Tibial nerve (tissue), 4 donors: ENCODE data around the gene ACAT2. TPM values are rescaled to one million over a fixed set of nuclear protein-coding genes. Genes with fewer than 3 reads are reported as not detected.
"Not testable (repeated sequence)": the region's sequence is repeated elsewhere in the genome, so short reads cannot be mapped to it uniquely, and the experiment has no call there.

ENCODE experiments used
- DNase-seq, 2 donors: peaks; one replicate each; pipeline ENCODE4 v3.0.0-alpha.2; 2019; ENCODE audit warnings: low spot score in 2 of 2
- H3K27ac ChIP-seq, 4 donors: fragments of 200-600 bp; sonication (generic) in 3 of 4; one replicate each; pipeline ENCODE4 v1.5.1; 2017 to 2019; ENCODE audit warnings: mild to moderate bottlenecking in 1 of 4
- H3K27me3 ChIP-seq, 2 donors: fragments of 200-600 bp; sonication (generic) in 1 of 2; one replicate each; pipeline versions ENCODE4 v1.5.1 to v1.6.0; 2017 to 2019
- H3K36me3 ChIP-seq, 3 donors: fragments of 200-600 bp; sonication (generic); one replicate each; pipeline ENCODE4 v1.5.1; 2018 to 2019
- H3K4me1 ChIP-seq, 4 donors: fragments of 200-600 bp; sonication (generic) in 3 of 4; one replicate each; pipeline ENCODE4 v1.5.1; 2017 to 2019
- H3K4me3 ChIP-seq, 4 donors: fragments of 200-600 bp; sonication (generic) in 3 of 4; one replicate each; pipeline ENCODE4 v1.5.1; 2017 to 2019; ENCODE audit warnings: mild to moderate bottlenecking in 1 of 4, moderate library complexity in 1 of 4
- H3K9me3 ChIP-seq, 4 donors: fragments of 200-600 bp; sonication (generic) in 3 of 4; one replicate each; pipeline ENCODE4 v1.5.1; 2017 to 2019
- CTCF ChIP-seq, 5 experiments: fragments of 200-600 bp in 3 of 5; fragments of 450-650 bp in 2 of 5; sonication (generic) in 3 of 5; IDR thresholded peaks; one replicate each; pipeline ENCODE4 v1.5.1; 2016 to 2019; ENCODE audit warnings: antibody characterized with exemption in 5 of 5, mild to moderate bottlenecking in 3 of 5, moderate library complexity in 2 of 5
- EP300 ChIP-seq, 2 donors: sonication (generic); formaldehyde crosslinking; IDR thresholded peaks; one replicate each; pipeline ENCODE4 v1.6.1; 2017; ENCODE audit warnings: antibody characterized with exemption in 2 of 2, mild to moderate bottlenecking in 1 of 2
- POLR2A ChIP-seq, 2 donors: fragments of 450-650 bp; IDR thresholded peaks; one replicate each; pipeline ENCODE4 v1.6.1; 2017; ENCODE audit warnings: antibody characterized with exemption in 2 of 2, mild to moderate bottlenecking in 2 of 2, moderate library complexity in 2 of 2
- WGBS, 2 donors: methylation state at CpG; one replicate each; pipeline ENCODE4 v1.1.5; 2018; 5-methylcytosine and 5-hydroxymethylcytosine counted together
- total RNA-seq, 4 donors: library from RNA; depleted of rRNA; stranded (reverse); fragments of >200 nt; gene quantifications; one replicate each; pipeline ENCODE4 v1.1.0, GENCODE V29; 2016

Gene ACAT2
- total RNA-seq, 4 donors from 2014 or later = 8.1 to 20.6 (median 17.1) TPM

- DNase-seq = no peak
- Histone ChIP-seq H3K9me3 (no peaks in the 10 kb centered on the region), H3K4me1 (peaks cover 0 to 22% (median 9%) of the 10 kb centered on the region in 4 donors), H3K36me3 (no peaks in the 10 kb centered on the region), H3K4me3 (no peak overlapping the region), H3K27ac (no peak overlapping the region), H3K27me3 (no peaks in the 10 kb centered on the region)
- no peak for TF ChIP-seq POLR2A (IDR thresholded peaks at IDR 0.05)
- no peak for TF ChIP-seq EP300 (IDR thresholded peaks at IDR 0.05)
- no peak for TF ChIP-seq CTCF (IDR thresholded peaks at IDR 0.05)
These were observed 39.2 kb upstream of the ACAT2 start for GRCh38 chr6:159722655-159723054.

GRCh38 chr6:159723259-159723658, 38.6 kb upstream of the ACAT2 start:
- Histone ChIP-seq H3K27ac (no peak overlapping the region), H3K4me3 (no peak overlapping the region), H3K4me1 (peaks cover 0 to 17% (median 9%) of the 10 kb centered on the region in 4 donors), H3K36me3 (no peaks in the 10 kb centered on the region), H3K9me3 (no peaks in the 10 kb centered on the region), H3K27me3 (no peaks in the 10 kb centered on the region)
- no peak for TF ChIP-seq EP300 (IDR thresholded peaks at IDR 0.05)
- no peak for TF ChIP-seq CTCF (IDR thresholded peaks at IDR 0.05)
- TF ChIP-seq POLR2A (IDR thresholded peaks at IDR 0.05) = no peak
- 96% methylated on average over 2 of the region's 2 CpGs for WGBS, 2 donors
- DNase-seq = no peak

DNA sequence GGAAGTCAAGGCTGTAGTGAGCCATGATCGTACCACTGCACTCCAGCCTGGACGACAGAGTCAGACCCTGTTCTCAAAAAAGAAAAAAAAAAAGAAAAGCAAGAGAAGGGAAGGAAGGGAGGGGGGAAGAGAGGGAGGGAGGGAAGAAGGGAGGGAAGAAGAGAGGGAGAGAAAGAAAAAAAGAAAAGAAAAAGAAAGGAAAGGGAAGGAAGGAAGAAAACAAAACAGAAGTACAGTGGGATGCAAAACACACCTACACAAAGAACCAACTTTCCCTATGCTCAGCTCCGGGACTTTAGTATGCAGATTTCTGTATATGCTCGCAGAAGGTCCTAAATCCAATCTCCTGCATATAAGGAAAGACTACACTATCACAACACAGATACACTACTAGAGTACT, 37.1 kb upstream of the ACAT2 start:
- H3K27ac ChIP-seq = no peak overlapping the region
- H3K27me3 ChIP-seq = no peaks in the 10 kb centered on the region
- no peak for TF ChIP-seq CTCF (IDR thresholded peaks at IDR 0.05)
- TF ChIP-seq POLR2A (IDR thresholded peaks at IDR 0.05) = no peak
- no peak for TF ChIP-seq EP300 (IDR thresholded peaks at IDR 0.05)
- DNase-seq = no peak
- no peaks in the 10 kb centered on the region for H3K9me3 ChIP-seq
- no peak overlapping the region for H3K4me3 ChIP-seq
- 81 to 93% methylated on average over 4 of the region's 4 CpGs for WGBS, 2 donors
- H3K4me1 ChIP-seq = peaks cover 0 to 30% (median 20%) of the 10 kb centered on the region in 4 donors
- H3K36me3 ChIP-seq = no peaks in the 10 kb centered on the region

DNA sequence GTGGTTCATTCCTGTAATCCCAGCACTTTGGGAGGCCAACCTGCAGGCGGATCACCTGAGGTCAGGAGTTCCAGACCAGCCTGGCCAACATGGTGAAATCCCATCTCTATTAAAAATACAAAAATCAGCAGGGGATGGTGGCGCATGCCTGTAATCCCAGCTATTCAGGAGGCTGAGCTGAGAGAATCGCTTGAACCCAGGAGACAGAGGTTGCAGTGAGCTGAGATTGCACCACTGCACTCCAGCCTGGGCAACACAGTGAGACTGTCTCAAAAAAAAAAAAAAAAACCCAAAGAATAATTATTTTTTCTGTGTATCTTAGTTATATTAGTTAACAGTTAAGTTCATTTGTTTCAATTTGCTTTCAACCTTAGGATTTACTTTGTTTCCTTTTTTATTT, 36.6 kb upstream of the ACAT2 start:
- not testable (repeated sequence) for DNase-seq, H3K4me3 ChIP-seq, H3K9me3 ChIP-seq, H3K27me3 ChIP-seq, H3K36me3 ChIP-seq
- 95 to 97% methylated on average over 3 of the region's 3 CpGs for WGBS, 2 donors
- Histone ChIP-seq H3K27ac (peak overlapping the region in 1 of 4 donors; percentile 98), H3K4me1 (peaks cover 0 to 34% (median 24%) of the 10 kb centered on the region in 4 donors)

DNA sequence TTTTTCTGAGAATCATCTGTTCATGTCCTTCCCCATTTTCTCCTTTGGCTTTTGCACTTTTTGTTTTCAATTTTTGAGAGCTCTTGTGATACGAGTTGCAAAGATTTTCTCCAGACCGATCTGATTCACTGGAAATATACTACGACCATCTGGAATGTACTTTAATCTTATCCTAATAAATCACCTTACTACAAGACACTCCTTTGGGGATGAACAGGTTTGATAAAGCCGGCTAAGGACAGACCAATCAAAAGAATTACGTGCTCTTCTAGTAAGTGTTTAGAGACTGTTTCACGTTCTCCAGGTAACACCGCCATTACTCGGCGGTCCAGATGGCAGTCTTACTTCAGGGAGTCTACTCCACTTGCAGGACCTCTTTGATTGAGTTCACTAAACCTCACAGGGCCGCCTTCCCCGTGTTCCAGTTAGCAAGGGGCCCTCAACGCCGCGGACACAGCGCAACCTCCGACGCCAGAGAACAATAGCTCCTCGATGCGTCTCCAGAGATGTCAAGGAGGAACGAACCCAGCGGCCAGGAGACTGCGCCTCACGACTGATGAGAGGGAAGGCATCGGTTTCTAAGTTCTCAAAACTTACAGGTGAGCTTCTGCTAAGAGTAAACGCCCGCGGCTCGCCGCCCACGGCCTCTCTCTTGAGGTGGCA, 35.5 kb upstream of the ACAT2 start:
- H3K4me1 ChIP-seq = peaks cover 0 to 44% (median 31%) of the 10 kb centered on the region in 4 donors
- no peaks in the 10 kb centered on the region for H3K9me3 ChIP-seq
- peak overlapping the region; percentile 98 to 100 (median 99) for H3K27ac ChIP-seq
- 1 to 2% methylated on average over 25 of the region's 30 CpGs for WGBS, 2 donors
- TF ChIP-seq EP300 (IDR thresholded peaks at IDR 0.05) (no peak), POLR2A (IDR thresholded peaks at IDR 0.05) (no peak), CTCF (IDR thresholded peaks at IDR 0.05) (no peak)
- no peak for DNase-seq
- peak overlapping the region; percentile 75 to 96 (median 84) for H3K4me3 ChIP-seq
- H3K36me3 ChIP-seq = no peaks in the 10 kb centered on the region
- H3K27me3 ChIP-seq = no peaks in the 10 kb centered on the region
